ENCODE results near the gene KRT80.

The KRT80 gene

DNA sequence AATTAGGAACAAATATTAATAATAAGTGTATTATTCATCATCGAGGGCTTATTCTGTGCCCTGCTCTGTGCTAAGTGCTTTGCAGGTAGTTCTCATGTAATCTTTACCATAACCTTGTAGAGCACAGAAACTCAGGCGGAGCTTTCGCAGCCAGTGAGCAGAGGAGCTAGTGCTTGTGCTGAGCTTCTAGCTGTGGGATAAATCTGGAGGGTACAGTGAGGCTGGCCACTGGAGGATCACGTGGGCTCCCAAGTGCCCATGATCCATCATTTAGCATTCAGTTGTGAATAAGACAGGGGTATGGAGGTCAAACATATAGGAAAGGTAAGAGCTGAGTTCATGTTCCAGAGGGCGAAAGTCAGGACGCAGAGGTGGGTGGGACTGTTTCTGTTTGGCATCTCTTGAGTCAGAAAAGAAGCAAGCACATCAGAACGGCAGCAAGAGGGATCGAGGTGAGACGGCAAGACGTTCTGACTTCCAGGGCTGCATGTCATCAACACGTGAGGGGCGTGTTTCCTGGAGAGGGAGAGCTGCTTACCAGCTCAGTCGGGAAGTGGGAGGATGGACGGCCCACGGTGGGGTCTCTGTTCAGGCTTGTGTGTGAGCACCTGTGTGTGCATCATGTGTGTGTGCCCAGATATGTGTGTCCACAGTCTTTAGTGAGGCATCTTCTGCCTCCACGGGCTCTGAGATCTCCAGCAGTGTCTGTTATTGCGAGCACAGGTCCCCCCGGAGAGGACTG is 16.8 kb upstream of the KRT80 start:
- H3K9me3 ChIP-seq (ENCODE audit: insufficient read depth, low read depth, low read length): no peaks in the 10 kb centered on the region
- H3K27ac ChIP-seq (ENCODE audit: low read depth, low read length): no peak overlapping the region
- H3K36me3 ChIP-seq (ENCODE audit: insufficient read depth, low read length): no peaks in the 10 kb centered on the region
- H3K4me3 ChIP-seq (ENCODE audit: low read length): no peak overlapping the region
- 84% methylated on average over 18 of the region's 18 CpGs for WGBS
- H3K9ac ChIP-seq (ENCODE audit: low read depth, low read length): no peak overlapping the region
- no peaks in the 10 kb centered on the region for H3K27me3 ChIP-seq (ENCODE audit: insufficient read depth, low read length)
- H3K4me1 ChIP-seq (ENCODE audit: insufficient read depth, low read length): no peaks in the 10 kb centered on the region

DNA sequence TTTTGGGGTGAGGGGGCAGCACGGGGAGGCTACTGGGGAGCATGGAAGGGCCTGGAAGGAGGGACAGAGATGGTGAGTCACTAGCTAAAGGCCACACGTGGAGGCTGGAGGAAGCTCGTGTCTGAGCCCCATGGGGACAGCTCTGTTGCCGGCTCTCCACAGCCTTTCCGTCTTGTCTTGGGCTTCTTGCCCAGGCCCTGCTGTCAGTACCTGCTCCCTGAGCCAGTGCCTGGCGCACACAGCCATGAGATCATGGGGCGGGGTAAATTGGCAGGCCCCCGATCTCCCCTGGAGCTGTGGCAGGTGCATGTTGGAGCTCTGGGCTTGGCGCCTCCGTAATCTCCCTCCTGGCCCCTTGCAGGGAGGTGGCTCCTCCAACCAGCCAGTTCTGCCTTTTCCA is 16.1 kb upstream of the KRT80 start:
- WGBS: 69% methylated on average over 10 of the region's 10 CpGs
- no peaks in the 10 kb centered on the region for H3K36me3 ChIP-seq (ENCODE audit: insufficient read depth, low read length)
- H3K9ac ChIP-seq (ENCODE audit: low read depth, low read length): no peak overlapping the region
- no peak overlapping the region for H3K4me3 ChIP-seq (ENCODE audit: low read length)
- H3K27me3 ChIP-seq (ENCODE audit: insufficient read depth, low read length): no peaks in the 10 kb centered on the region
- no peaks in the 10 kb centered on the region for H3K4me1 ChIP-seq (ENCODE audit: insufficient read depth, low read length)
- no peaks in the 10 kb centered on the region for H3K9me3 ChIP-seq (ENCODE audit: insufficient read depth, low read depth, low read length)
- no peak overlapping the region for H3K27ac ChIP-seq (ENCODE audit: low read depth, low read length)

DNA sequence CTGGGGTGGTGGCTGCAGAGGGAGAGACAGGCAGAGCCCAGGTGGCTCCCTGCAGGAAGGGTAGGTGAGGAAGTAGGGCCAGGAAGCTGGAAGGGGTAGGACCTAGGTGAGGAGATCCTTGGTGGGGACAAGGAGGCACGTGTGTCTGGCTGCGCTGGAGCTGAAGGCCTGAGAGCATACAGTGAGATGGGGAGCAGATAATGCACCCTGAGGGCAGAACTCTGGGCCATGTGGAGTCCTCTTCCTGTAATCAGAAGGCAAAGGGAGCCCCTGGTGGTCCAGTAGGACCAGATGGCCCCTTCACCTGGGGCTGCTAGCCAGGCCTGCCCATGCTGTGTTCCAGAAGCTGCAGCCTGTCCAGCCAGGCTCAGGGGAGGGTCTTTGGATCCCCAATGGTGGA is 15.3 kb upstream of the KRT80 start:
- Histone ChIP-seq H3K27ac (ENCODE audit: low read depth, low read length) (no peak overlapping the region), H3K9ac (ENCODE audit: low read depth, low read length) (no peak overlapping the region), H3K9me3 (ENCODE audit: insufficient read depth, low read depth, low read length) (no peaks in the 10 kb centered on the region), H3K36me3 (ENCODE audit: insufficient read depth, low read length) (no peaks in the 10 kb centered on the region), H3K4me1 (ENCODE audit: insufficient read depth, low read length) (0 out of 2 replicates have a peak, but pooled peaks cover 4% of the 10 kb centered on the region), H3K4me3 (ENCODE audit: low read length) (no peak overlapping the region), H3K27me3 (ENCODE audit: insufficient read depth, low read length) (no peaks in the 10 kb centered on the region)
- WGBS: 87% methylated on average over 2 of the region's 2 CpGs

DNA sequence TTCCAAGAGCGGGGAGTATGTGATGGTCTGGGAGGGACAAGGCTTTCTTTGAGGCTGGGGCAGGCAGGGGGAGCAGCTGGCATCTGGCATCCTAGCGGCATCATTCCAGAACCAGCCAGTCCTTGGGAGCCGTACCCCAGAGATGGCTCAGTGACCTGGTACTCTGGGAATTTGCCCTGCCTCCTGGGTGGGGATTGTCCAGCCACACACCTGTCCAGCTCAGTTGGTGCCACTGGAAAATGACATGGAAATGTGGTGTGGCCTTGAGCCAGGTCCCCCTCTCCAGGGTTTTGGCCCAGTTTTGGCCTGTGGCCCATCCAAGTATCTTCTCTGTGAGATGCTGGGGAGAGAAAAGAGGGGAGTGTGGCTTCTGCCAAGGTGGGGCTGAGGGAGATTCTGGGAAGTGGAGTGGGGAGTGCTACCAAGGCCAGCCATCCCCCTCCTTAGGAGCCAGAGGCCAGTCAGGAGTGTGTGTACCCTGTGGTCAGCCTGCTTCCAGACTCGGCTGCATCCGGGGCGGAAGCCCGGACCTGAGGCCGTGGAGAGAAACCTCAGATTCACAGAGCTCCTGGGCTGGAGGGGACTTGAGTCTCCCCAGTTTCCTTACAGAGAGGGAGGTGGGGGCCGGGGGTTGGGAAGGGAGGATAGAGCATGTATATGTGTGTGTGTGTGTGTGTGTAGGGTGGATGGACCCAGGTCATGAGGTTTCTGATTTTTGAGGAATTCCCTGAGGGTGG is 14.7 kb upstream of the KRT80 start:
- WGBS: 96% methylated on average over 9 of the region's 9 CpGs
- Histone ChIP-seq H3K27me3 (ENCODE audit: insufficient read depth, low read length) (no peaks in the 10 kb centered on the region), H3K4me3 (ENCODE audit: low read length) (no peak overlapping the region), H3K9me3 (ENCODE audit: insufficient read depth, low read depth, low read length) (no peaks in the 10 kb centered on the region), H3K4me1 (ENCODE audit: insufficient read depth, low read length) (0 out of 2 replicates have a peak, but pooled peaks cover 4% of the 10 kb centered on the region), H3K36me3 (ENCODE audit: insufficient read depth, low read length) (no peaks in the 10 kb centered on the region), H3K9ac (ENCODE audit: low read depth, low read length) (no peak overlapping the region), H3K27ac (ENCODE audit: low read depth, low read length) (no peak overlapping the region)

DNA sequence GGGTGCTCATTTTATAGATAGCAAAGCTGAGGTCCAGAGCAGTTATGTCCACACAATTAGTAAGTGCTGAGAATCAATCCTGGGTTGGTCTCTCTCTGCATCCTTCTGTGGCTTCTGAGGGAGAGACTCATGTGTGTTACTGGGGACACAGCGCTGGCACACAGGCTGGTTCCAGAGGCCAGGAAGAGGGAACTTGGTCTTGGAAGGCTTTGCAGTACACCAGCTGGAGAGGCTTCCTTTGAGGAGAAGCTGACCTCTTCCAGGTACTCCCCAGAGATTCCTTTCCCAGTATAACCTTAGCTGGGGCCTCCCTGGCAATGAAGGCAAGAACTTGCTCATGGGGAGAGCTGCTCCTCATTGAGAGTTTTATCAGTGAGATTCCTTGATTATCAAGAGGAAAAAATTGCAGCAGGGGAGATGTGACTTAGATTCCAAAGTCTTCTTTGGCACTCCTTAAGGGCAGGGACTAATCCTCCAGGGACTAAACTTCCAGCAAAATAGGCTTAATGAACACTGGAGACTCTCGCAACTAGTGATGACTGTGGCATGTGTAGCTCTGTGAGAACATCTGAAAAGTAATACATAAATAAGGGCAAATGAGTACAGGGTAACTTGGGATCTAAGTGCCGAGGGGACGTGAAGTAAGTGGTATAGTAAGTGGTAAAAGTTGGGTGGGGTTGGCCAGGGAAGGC is 13.9 kb upstream of the KRT80 start:
- no peak overlapping the region for H3K27ac ChIP-seq (ENCODE audit: low read depth, low read length)
- 0 out of 2 replicates have a peak, but pooled peaks cover 5% of the 10 kb centered on the region for H3K4me1 ChIP-seq (ENCODE audit: insufficient read depth, low read length)
- H3K27me3 ChIP-seq (ENCODE audit: insufficient read depth, low read length): no peaks in the 10 kb centered on the region
- no peak overlapping the region for H3K4me3 ChIP-seq (ENCODE audit: low read length)
- H3K9me3 ChIP-seq (ENCODE audit: insufficient read depth, low read depth, low read length): no peaks in the 10 kb centered on the region
- no peaks in the 10 kb centered on the region for H3K36me3 ChIP-seq (ENCODE audit: insufficient read depth, low read length)
- WGBS: 92% methylated on average over 4 of the region's 4 CpGs
- no peak overlapping the region for H3K9ac ChIP-seq (ENCODE audit: low read depth, low read length)

DNA sequence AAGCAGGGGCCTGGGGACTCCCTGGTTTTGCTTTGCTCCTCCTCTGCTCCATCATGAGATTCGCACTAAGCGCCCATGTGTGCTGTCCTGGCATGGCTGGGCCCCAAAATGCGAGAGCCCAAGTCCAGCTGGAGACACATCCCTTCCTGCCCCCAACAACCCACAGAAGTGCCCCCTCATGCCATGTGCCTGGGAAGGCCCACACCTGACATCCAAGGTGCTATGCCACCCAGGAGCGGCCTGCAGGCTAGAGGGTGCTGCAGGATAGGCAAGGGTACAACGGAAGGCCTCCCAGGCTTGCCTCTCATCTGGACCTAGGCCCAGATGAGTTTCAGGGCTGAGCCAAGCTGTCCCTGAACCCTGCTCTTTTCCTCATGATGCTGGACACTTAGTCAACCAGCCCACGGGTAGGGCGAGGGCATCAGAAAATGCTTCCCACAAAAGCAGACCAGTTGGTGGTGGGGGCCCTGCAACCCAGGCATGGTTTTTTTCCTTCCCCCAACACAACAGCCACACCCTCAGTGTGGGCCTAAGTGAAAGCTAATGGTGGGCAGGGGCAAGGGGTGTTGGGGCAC is 13.2 kb upstream of the KRT80 start:
- no peak overlapping the region for H3K4me3 ChIP-seq (ENCODE audit: low read length)
- H3K9ac ChIP-seq (ENCODE audit: low read depth, low read length): no peak overlapping the region
- WGBS: 96% methylated on average over 7 of the region's 7 CpGs
- H3K4me1 ChIP-seq (ENCODE audit: insufficient read depth, low read length): 0 out of 2 replicates have a peak, but pooled peaks cover 7% of the 10 kb centered on the region
- H3K27ac ChIP-seq (ENCODE audit: low read depth, low read length): no peak overlapping the region
- no peaks in the 10 kb centered on the region for H3K36me3 ChIP-seq (ENCODE audit: insufficient read depth, low read length)
- no peaks in the 10 kb centered on the region for H3K27me3 ChIP-seq (ENCODE audit: insufficient read depth, low read length)
- H3K9me3 ChIP-seq (ENCODE audit: insufficient read depth, low read depth, low read length): no peaks in the 10 kb centered on the region

DNA sequence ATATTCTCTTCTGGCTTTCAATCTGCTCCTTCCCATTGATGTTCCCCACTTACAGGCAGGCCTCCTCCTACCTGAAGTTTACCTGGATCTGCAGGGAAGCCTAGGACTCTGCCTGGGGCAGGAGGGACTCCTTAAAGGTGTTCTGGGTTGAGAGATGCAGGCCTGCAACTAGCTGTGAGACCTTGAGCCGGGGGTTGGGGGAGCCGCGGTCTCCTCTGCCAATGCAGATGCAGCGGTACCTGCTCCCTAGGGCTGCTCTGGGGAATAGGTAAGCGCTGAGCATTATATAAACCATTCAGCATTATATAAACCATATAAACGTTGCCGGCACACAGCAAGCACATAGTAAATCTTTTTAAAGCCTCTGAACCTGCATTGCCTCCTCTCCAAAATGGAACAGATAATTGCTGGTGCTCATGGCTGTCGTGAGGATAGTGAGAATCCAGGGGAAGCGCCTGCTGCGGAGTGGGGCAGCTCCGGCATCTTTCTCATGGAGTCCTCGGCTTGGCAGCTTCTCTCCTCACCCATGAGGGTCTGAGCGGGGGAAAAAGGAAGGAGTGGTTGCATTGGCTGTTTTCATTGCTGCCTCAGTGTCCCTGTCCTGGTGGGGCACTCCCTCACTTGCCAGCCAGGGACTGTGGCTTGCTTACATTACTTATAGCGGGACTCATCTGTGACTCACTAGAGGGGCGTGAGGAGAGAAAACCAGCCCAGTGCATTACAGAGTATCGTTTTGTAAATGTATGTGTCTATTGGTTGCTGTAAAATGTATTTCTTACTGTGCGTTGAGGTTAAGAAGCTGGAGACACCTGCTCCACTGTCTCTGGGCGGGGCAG is 12.5 kb upstream of the KRT80 start:
- Histone ChIP-seq H3K4me1 (ENCODE audit: insufficient read depth, low read length) (0 out of 2 replicates have a peak, but pooled peaks cover 7% of the 10 kb centered on the region), H3K9me3 (ENCODE audit: insufficient read depth, low read depth, low read length) (no peaks in the 10 kb centered on the region), H3K9ac (ENCODE audit: low read depth, low read length) (no peak overlapping the region), H3K27me3 (ENCODE audit: insufficient read depth, low read length) (no peaks in the 10 kb centered on the region), H3K27ac (ENCODE audit: low read depth, low read length) (no peak overlapping the region), H3K36me3 (ENCODE audit: insufficient read depth, low read length) (no peaks in the 10 kb centered on the region), H3K4me3 (ENCODE audit: low read length) (no peak overlapping the region)
- WGBS: 86% methylated on average over 18 of the region's 18 CpGs

DNA sequence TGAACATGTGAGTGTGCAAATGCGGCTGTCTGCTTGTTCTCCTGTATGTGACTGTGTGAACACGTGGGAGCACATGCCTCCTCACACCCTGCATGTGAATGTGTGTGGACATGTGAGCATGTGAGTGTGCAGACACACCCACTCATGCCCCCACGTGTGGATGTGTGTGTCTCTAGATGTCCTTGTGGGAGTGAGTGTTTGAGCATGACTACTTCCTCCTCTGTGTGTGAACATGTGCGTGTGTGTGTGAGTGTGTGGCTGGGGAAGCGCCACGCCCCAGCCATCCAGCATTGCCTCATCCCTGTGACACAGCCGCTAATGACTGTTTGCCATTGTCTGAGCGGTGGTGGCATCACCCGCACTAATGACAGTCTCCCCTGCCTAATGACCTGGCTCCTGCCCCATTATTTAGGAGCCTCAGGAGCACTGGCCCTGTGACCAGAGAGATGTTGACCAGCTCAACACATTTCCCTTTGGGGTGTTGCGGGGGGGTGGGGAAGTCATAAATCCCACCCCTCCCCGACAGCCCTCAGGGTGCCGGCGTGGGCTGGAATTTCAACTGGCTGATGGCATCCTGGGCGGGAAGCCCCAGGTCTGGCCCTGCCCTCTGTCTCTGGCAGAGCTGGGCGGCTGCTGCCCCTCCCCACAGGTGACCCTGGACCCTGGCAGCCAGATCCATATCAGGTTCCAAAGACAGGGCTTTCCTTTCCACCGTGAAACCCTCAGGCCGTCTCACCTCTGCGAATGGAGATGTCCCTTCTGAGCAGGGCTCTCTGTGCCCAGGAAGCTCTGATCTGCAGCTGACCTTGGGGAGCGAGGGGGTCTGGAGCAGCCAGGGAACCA is 11.5 kb upstream of the KRT80 start:
- 0 out of 2 replicates have a peak, but pooled peaks cover 7% of the 10 kb centered on the region for H3K4me1 ChIP-seq (ENCODE audit: insufficient read depth, low read length)
- H3K27ac ChIP-seq (ENCODE audit: low read depth, low read length): no peak overlapping the region

DNA sequence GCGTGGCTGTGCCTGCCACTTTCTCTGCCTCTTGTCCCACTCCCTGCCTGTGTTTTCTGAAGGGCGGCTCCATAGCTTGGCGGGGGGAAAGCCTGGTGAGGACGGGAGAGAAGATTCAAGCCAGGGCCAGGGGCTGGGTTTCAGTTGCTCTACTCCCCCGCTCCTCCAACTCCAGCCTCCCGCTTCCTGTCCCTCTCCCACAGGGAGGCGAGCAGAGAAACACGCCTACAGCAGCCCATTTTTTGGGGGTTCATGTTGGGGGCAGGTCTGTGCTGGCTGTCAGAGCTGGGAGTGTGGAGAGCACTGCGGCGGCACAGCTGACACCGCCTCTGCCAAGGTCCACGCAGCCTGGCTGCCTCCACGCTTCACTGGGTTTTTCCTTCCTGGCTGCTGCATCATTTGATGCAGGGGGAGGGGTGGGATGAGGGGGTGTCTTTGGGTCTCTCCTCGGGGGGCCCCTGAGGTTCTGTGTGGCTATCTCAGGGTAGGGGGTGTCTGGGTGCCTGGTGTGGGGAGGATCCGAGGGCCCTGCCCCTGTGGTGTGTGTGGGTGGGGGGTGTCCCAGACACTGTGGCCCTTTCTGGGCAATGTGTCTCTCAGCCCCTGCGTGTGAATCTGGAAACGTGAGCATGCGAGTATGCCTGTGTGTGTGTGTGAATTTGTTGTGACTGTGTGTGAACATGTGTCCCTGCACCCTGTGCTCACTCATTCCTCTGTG is 10.7 kb upstream of the KRT80 start:
- Histone ChIP-seq H3K27me3 (ENCODE audit: insufficient read depth, low read length) (no peaks in the 10 kb centered on the region), H3K9me3 (ENCODE audit: insufficient read depth, low read depth, low read length) (no peaks in the 10 kb centered on the region), H3K9ac (ENCODE audit: low read depth, low read length) (no peak overlapping the region), H3K36me3 (ENCODE audit: insufficient read depth, low read length) (no peaks in the 10 kb centered on the region), H3K4me3 (ENCODE audit: low read length) (no peak overlapping the region), H3K27ac (ENCODE audit: low read depth, low read length) (no peak overlapping the region), H3K4me1 (ENCODE audit: insufficient read depth, low read length) (0 out of 2 replicates have a peak, but pooled peaks cover 7% of the 10 kb centered on the region)
- WGBS: 78% methylated on average over 18 of the region's 18 CpGs

More for the DNA sequence above, 11.5 kb upstream of the KRT80 start:
- Histone ChIP-seq H3K9me3 (ENCODE audit: insufficient read depth, low read depth, low read length) (no peaks in the 10 kb centered on the region), H3K4me3 (ENCODE audit: low read length) (no peak overlapping the region), H3K27me3 (ENCODE audit: insufficient read depth, low read length) (no peaks in the 10 kb centered on the region), H3K36me3 (ENCODE audit: insufficient read depth, low read length) (no peaks in the 10 kb centered on the region), H3K9ac (ENCODE audit: low read depth, low read length) (no peak overlapping the region)
- 73% methylated on average over 19 of the region's 19 CpGs for WGBS
